ENCODE measurements around the gene ACACA.

ACACA gene

GRCh38 chr17:37274461-37274860 is 132.2 kb downstream of the ACACA start (continued):
- TF ChIP-seq ZNF624 (tag by site-specific recombination; IDR thresholded peaks at IDR 0.05), result no peak
- no peak for TF ChIP-seq ZNF561 (tag by site-specific recombination; IDR thresholded peaks at IDR 0.05; ENCODE audit: borderline replicate concordance)
- no peak for TF ChIP-seq ZNF449 (tag by site-specific recombination; IDR thresholded peaks at IDR 0.05)
- TF ChIP-seq ZNF596 (tag by site-specific recombination; IDR thresholded peaks at IDR 0.05), result no peak
- peak; percentile 62 for TF ChIP-seq ZNF843 (tag by site-specific recombination; IDR thresholded peaks at IDR 0.05)
- TF ChIP-seq MYNN (tag by site-specific recombination; IDR thresholded peaks at IDR 0.05; ENCODE audit: borderline replicate concordance), result no peak
- no peak for TF ChIP-seq ZNF629 (tag by site-specific recombination; IDR thresholded peaks at IDR 0.05)
- no peak for TF ChIP-seq ZNF335 (tag by site-specific recombination; conservative IDR thresholded peaks at IDR 0.05)
- no peak for TF ChIP-seq ZNF302 (tag by site-specific recombination; IDR thresholded peaks at IDR 0.05; ENCODE audit: low read depth)
- no peak for TF ChIP-seq ZSCAN5A (tag by site-specific recombination; IDR thresholded peaks at IDR 0.05)
- TF ChIP-seq ZNF692 (tag by site-specific recombination; IDR thresholded peaks at IDR 0.05), result no peak
- TF ChIP-seq ZNF10 (tag by site-specific recombination; IDR thresholded peaks at IDR 0.05), result no peak
- no peak for TF ChIP-seq MEIS1 (CRISPR knock-in tag; IDR thresholded peaks at IDR 0.05; ENCODE audit: borderline replicate concordance)
- TF ChIP-seq YY1 (tag by site-specific recombination; IDR thresholded peaks at IDR 0.05), result 0 out of 2 replicates have a peak, but pooled peaks have one; percentile 20
- TF ChIP-seq ZFP69B (tag by site-specific recombination; IDR thresholded peaks at IDR 0.05), result no peak
- TF ChIP-seq ZNF423 (tag by site-specific recombination; IDR thresholded peaks at IDR 0.05), result no peak
- no peak for TF ChIP-seq KLF8 (tag by site-specific recombination; IDR thresholded peaks at IDR 0.05)
- 0 out of 2 replicates have a peak, but pooled peaks have one; percentile 32 for TF ChIP-seq ZSCAN30 (tag by site-specific recombination; IDR thresholded peaks at IDR 0.05)
- TF ChIP-seq ZNF19 (tag by site-specific recombination; IDR thresholded peaks at IDR 0.05; ENCODE audit: low read depth), result no peak
- no peak for TF ChIP-seq KLF16 (tag by site-specific recombination; IDR thresholded peaks at IDR 0.05)

GRCh38 chr17:37273409-37274051 is 133.1 kb downstream of the ACACA start:
- ChIA-PET POLR2A (interaction anchor here (1.5 kb wide), 1 partner anchor 85 kb away, joined by 3 read pairs; no protein-coding TSS in a partner anchor), CTCF (interaction anchor here (0.6 kb wide), 1 partner anchor 69 kb away, joined by 4 read pairs; no protein-coding TSS in a partner anchor)

More at GRCh38 chr17:37273409-37274051, 133.1 kb downstream of the ACACA start:
- H3K9me3 ChIP-seq (ENCODE audit: control insufficient read depth, insufficient read depth, low read depth, low read length), result no peaks in the 10 kb centered on the region
- H3K27ac ChIP-seq (ENCODE audit: extremely low read depth, low read depth, low read length), result 0 out of 2 replicates have a peak overlapping the region, but pooled peaks have one; percentile 21
- H3K4me3 ChIP-seq (ENCODE audit: low read depth, low read length), result no peak overlapping the region
- peaks cover 13 to 25% of the 10 kb centered on the region in 2 experiments for H3K36me3 ChIP-seq (ENCODE audit: control insufficient read depth in 2 of 2, insufficient read depth in 1 of 2, low read length in 2 of 2)
- TF ChIP-seq SCRT2 (tag by site-specific recombination; IDR thresholded peaks at IDR 0.05) (peak; percentile 98), PRDM1 (tag by site-specific recombination; IDR thresholded peaks at IDR 0.05) (peak; percentile 36; the same call in 1 of the 2 replicates), ZFP69B (tag by site-specific recombination; IDR thresholded peaks at IDR 0.05) (no peak), ZNF157 (tag by site-specific recombination; IDR thresholded peaks at IDR 0.05) (no peak), SCRT1 (tag by site-specific recombination; IDR thresholded peaks at IDR 0.05; ENCODE audit: borderline replicate concordance) (peak; percentile 87), ZNF138 (tag by site-specific recombination; IDR thresholded peaks at IDR 0.05; ENCODE audit: borderline replicate concordance) (no peak), ZSCAN16 (tag by site-specific recombination; IDR thresholded peaks at IDR 0.05) (peak; percentile 92), ZNF362 (tag by site-specific recombination; IDR thresholded peaks at IDR 0.05) (no peak), HOXC10 (CRISPR knock-in tag; IDR thresholded peaks at IDR 0.05) (no peak), ZNF324 (tag by site-specific recombination; IDR thresholded peaks at IDR 0.05) (no peak)
- peaks cover 20% of the 10 kb centered on the region; the same call in 1 of the 2 replicates for H3K4me1 ChIP-seq (ENCODE audit: control insufficient read depth, insufficient read depth, low read length)

Measured in HEK293 (cell line).